Panc1 (cell line): Measurements from ENCODE around the gene NTRK3.

Source experiments
- POLR2AphosphoS5 ChIP-seq: IDR thresholded peaks from 2 replicates; pipeline ENCODE4 v1.6.1; 2012; ENCODE audit warnings: mild to moderate bottlenecking, low read depth, low read length, moderate library complexity
- SIN3A ChIP-seq: IDR thresholded peaks from 2 replicates; pipeline ENCODE4 v1.6.1; 2012; ENCODE audit warnings: low read depth, mild to moderate bottlenecking, low read length, moderate library complexity, borderline replicate concordance; ENCODE audit not compliant: insufficient read depth
- TF ChIP-seq, protein P1 (sequence below): fragments of 450-650 bp; IDR thresholded peaks from 2 replicates; pipeline ENCODE4 v1.5.1; 2017; ENCODE audit warnings: mild to moderate bottlenecking

DNA sequence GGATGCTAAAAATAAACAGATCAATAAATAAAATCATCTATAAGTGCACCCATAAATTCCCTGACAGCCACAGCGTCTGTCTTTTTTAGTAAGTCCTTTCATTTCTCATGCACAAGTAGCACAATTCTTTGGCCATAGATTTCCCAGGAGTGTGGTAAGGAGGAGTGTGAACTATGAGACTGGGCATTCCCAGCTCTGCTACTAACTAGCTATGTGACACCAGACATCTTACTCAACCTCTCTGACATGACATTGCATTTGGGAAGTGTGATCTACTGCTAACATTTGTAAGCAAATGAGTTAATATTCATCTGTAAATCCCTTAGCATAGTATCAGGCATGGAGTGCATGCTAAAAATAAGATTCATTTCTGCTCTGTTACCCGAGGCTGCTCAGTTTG, 301.7 kb downstream of the NTRK3 start:
- TF ChIP-seq POLR2AphosphoS5 (no peak), SIN3A (no peak)
- TF ChIP-seq, protein P1, sequence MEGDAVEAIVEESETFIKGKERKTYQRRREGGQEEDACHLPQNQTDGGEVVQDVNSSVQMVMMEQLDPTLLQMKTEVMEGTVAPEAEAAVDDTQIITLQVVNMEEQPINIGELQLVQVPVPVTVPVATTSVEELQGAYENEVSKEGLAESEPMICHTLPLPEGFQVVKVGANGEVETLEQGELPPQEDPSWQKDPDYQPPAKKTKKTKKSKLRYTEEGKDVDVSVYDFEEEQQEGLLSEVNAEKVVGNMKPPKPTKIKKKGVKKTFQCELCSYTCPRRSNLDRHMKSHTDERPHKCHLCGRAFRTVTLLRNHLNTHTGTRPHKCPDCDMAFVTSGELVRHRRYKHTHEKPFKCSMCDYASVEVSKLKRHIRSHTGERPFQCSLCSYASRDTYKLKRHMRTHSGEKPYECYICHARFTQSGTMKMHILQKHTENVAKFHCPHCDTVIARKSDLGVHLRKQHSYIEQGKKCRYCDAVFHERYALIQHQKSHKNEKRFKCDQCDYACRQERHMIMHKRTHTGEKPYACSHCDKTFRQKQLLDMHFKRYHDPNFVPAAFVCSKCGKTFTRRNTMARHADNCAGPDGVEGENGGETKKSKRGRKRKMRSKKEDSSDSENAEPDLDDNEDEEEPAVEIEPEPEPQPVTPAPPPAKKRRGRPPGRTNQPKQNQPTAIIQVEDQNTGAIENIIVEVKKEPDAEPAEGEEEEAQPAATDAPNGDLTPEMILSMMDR = no peak
